Neuronal stem cell (in vitro differentiated cells): ENCODE results near the gene SRSF3.

Experiments
- DNase-seq: peaks from one replicate; pipeline ENCODE4 v3.0.0-alpha.2; 2013; ENCODE audit warnings: low spot score
- H2AFZ ChIP-seq: one replicate; pipeline ENCODE4 v1.6.1; 2013; ENCODE audit warnings: mild to moderate bottlenecking, low read length, inconsistent platforms
- H2AK5ac ChIP-seq: 2 replicates; pipeline ENCODE4 v1.6.1; 2013; ENCODE audit warnings: low read depth, mild to moderate bottlenecking, inconsistent platforms, low read length, moderate library complexity, mixed read lengths
- H2BK120ac ChIP-seq: 2 replicates; pipeline ENCODE4 v1.6.1; 2013; ENCODE audit warnings: low read depth, mild to moderate bottlenecking, inconsistent platforms, low read length, moderate library complexity, mixed read lengths
- H2BK12ac ChIP-seq: one replicate; pipeline ENCODE4 v1.6.1; 2013; ENCODE audit warnings: low read length, inconsistent platforms
- H2BK15ac ChIP-seq: 2 replicates; pipeline ENCODE4 v1.6.1; 2013; ENCODE audit warnings: mild to moderate bottlenecking, low read length, inconsistent platforms, mixed read lengths
- H2BK5ac ChIP-seq: one replicate; pipeline ENCODE4 v1.6.1; 2013; ENCODE audit warnings: inconsistent platforms, mild to moderate bottlenecking, low read length, moderate library complexity
- H3K14ac ChIP-seq: one replicate; pipeline ENCODE4 v1.6.1; 2013; ENCODE audit warnings: low read length, inconsistent platforms
- H3K18ac ChIP-seq: 2 replicates; pipeline ENCODE4 v1.6.1; 2013; ENCODE audit warnings: low read length, inconsistent platforms
- H3K23ac ChIP-seq: 2 replicates; pipeline ENCODE4 v1.6.1; 2013; ENCODE audit warnings: low read depth, mild to moderate bottlenecking, mixed read lengths, low read length, inconsistent platforms; ENCODE audit not compliant: poor library complexity
- H3K27ac ChIP-seq: replicated peaks from 3 replicates; pipeline ENCODE4 v1.5.1; 2013; ENCODE audit warnings: low read length, inconsistent platforms
- H3K27me3 ChIP-seq, 3 experiments: 2 replicates each; pipeline ENCODE4 v1.6.1; 2013; ENCODE audit warnings: low read length in 3 of 3, mild to moderate bottlenecking in 2 of 3, inconsistent platforms in 1 of 3, low read depth in 1 of 3, mixed read lengths in 1 of 3, moderate library complexity in 1 of 3; ENCODE audit not compliant: control insufficient read depth in 3 of 3, insufficient read depth in 3 of 3
- H3K36me3 ChIP-seq, 2 donors: replicated peaks in 1 of 2; 2 replicates each; pipeline ENCODE4 v1.6.1; 2013; ENCODE audit warnings: low read length in 2 of 2; ENCODE audit not compliant: control insufficient read depth in 2 of 2, insufficient read depth in 2 of 2
- H3K4ac ChIP-seq: 2 replicates; pipeline ENCODE4 v1.6.1; 2013; ENCODE audit warnings: inconsistent platforms, mild to moderate bottlenecking, low read length, moderate library complexity
- H3K4me1 ChIP-seq, 2 donors: 1 replicate in 1 of 2; 2 replicates in 1 of 2; pipeline ENCODE4 v1.6.1; 2013; ENCODE audit warnings: low read length in 2 of 2, low read depth in 1 of 2; ENCODE audit not compliant: control insufficient read depth in 2 of 2, insufficient read depth in 1 of 2
- H3K4me2 ChIP-seq: one replicate; pipeline ENCODE4 v1.6.1; 2013; ENCODE audit warnings: mild to moderate bottlenecking, low read length, inconsistent platforms; ENCODE audit not compliant: insufficient read depth, poor library complexity, severe bottlenecking
- H3K4me3 ChIP-seq, 2 donors: 2 replicates each; pipeline ENCODE4 v1.5.1; 2013; ENCODE audit warnings: low read length in 2 of 2, mild to moderate bottlenecking in 2 of 2, inconsistent platforms in 1 of 2, moderate library complexity in 1 of 2
- H3K79me1 ChIP-seq: one replicate; pipeline ENCODE4 v1.6.1; 2013; ENCODE audit warnings: low read depth, mild to moderate bottlenecking, inconsistent platforms, low read length, moderate library complexity
- H3K9ac ChIP-seq: one replicate; pipeline ENCODE4 v1.6.1; 2013; ENCODE audit warnings: mild to moderate bottlenecking, low read depth, low read length, inconsistent platforms; ENCODE audit not compliant: poor library complexity
- H3K9me3 ChIP-seq, 2 donors: replicated peaks in 1 of 2; 2 replicates each; pipeline versions ENCODE3 to v1.6.1; 2013; ENCODE audit warnings: low read length in 2 of 2, mild to moderate bottlenecking in 2 of 2, inconsistent platforms in 1 of 2, low read depth in 1 of 2, mixed read lengths in 1 of 2, moderate library complexity in 1 of 2; ENCODE audit not compliant: control insufficient read depth in 2 of 2, insufficient read depth in 1 of 2
- H4K8ac ChIP-seq: one replicate; pipeline ENCODE4 v1.6.1; 2013; ENCODE audit warnings: low read depth, mild to moderate bottlenecking, inconsistent platforms, low read length, moderate library complexity
- H4K91ac ChIP-seq: one replicate; pipeline ENCODE4 v1.6.1; 2013; ENCODE audit warnings: low read length, low read depth, mild to moderate bottlenecking, inconsistent platforms; ENCODE audit not compliant: poor library complexity
- WGBS, 2 donors: extraction: QIAGEN DNeasy Blood & Tissue Kit; methylation state at CpG; one replicate each; pipeline ENCODE4 v1.1.7; 2013; ENCODE audit warnings: missing lambda C conversion rate in 2 of 2, mixed read lengths in 1 of 2; ENCODE audit not compliant: insufficient read length in 2 of 2, insufficient replicate concordance in 1 of 2; ENCODE audit errors: extremely low coverage in 2 of 2; 5-methylcytosine and 5-hydroxymethylcytosine counted together

SRSF3 gene

DNA sequence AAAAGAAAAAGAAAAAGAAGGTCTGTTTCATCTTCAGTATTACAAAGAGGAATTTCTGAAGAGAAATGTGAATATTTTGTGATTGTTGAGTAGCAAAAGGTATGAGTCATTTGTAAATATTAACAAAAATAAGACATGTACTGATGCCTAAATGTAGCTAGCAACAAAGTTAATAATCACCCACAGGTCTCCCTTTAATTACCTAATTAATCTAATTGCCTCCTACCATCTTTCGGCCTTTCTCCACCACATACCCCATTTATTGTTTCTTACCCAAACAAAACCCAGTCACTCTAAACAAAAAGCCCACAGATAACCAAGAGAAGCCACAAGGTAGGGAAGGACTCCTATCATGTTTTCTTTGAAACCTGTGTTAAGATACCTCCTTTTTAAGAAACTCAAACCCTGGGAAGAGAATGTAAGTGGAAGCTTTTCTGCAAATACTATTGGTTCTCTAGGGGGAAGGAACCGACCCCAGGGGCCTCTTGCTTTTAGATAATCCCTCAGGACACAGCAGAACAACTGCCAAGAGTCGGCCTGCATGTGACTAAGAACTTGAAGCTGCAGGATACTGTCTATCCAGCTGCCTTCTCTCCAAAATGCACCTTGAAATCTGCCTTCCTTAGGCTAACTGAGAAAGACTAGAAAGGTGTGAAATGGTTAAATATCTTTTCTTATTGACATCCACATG is 30.8 kb upstream of the SRSF3 start:
- Histone ChIP-seq H3K9me3 (no peaks in the 10 kb centered on the region), H2BK12ac (no peak overlapping the region), H2BK120ac (no peak overlapping the region), H4K8ac (no peak overlapping the region), H3K36me3 (no peaks in the 10 kb centered on the region), H2BK15ac (no peak overlapping the region), H3K9ac (no peak overlapping the region), H3K4me1 (no peaks in the 10 kb centered on the region), H3K14ac (no peak overlapping the region), H2AFZ (peak overlapping the region; percentile 60), H3K18ac (no peak overlapping the region), H3K23ac (no peak overlapping the region), H3K4me3 (no peak overlapping the region), H4K91ac (no peak overlapping the region), H3K27me3 (peaks cover 0 to 8% (median 2%) of the 10 kb centered on the region in 3 experiments), H3K27ac (no peak overlapping the region), H2AK5ac (no peak overlapping the region), H3K4ac (no peak overlapping the region), H2BK5ac (no peak overlapping the region), H3K79me1 (no peaks in the 10 kb centered on the region), H3K4me2 (no peak overlapping the region)
- DNase-seq: no peak
- no CpG with 5 or more reads among the region's 3 CpGs for WGBS, 2 donors

DNA sequence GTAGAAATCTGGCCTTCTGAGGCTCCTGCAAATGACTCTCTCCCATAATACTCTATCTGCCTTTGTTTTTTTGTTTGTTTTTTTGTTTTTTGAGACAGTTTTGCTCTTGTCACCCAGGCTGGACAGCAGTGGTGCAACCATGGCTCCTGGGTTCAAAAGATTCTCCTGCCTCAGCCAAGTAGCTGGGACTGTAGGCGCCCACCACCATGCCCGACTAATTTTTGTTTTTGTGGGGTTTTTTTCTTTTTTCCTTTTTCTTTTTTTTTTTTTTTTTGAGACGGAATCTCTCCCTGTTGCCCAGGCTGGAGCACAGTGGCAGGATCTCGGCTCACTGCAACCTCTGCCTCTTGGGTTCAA is 30.3 kb upstream of the SRSF3 start:
- no peak overlapping the region for H2BK12ac ChIP-seq
- no peak overlapping the region for H3K4ac ChIP-seq
- H3K36me3 ChIP-seq: no peaks in the 10 kb centered on the region
- DNase-seq: no peak
- H3K18ac ChIP-seq: no peak overlapping the region
- H2AK5ac ChIP-seq: no peak overlapping the region
- no peak overlapping the region for H3K9ac ChIP-seq
- no peaks in the 10 kb centered on the region for H3K9me3 ChIP-seq
- no peak overlapping the region for H3K4me3 ChIP-seq
- no peak overlapping the region for H3K4me2 ChIP-seq
- H4K91ac ChIP-seq: no peak overlapping the region
- no peak overlapping the region for H2BK15ac ChIP-seq
- H3K27me3 ChIP-seq: peaks cover 0 to 8% (median 2%) of the 10 kb centered on the region in 3 experiments
- H3K4me1 ChIP-seq: no peaks in the 10 kb centered on the region
- no peak overlapping the region for H3K23ac ChIP-seq
- peak overlapping the region; percentile 60 for H2AFZ ChIP-seq
- H3K14ac ChIP-seq: no peak overlapping the region
- H2BK5ac ChIP-seq: no peak overlapping the region
- H3K27ac ChIP-seq: no peak overlapping the region
- H2BK120ac ChIP-seq: no peak overlapping the region
- no CpG with 5 or more reads among the region's 4 CpGs for WGBS, 2 donors
- no peaks in the 10 kb centered on the region for H3K79me1 ChIP-seq
- no peak overlapping the region for H4K8ac ChIP-seq

DNA sequence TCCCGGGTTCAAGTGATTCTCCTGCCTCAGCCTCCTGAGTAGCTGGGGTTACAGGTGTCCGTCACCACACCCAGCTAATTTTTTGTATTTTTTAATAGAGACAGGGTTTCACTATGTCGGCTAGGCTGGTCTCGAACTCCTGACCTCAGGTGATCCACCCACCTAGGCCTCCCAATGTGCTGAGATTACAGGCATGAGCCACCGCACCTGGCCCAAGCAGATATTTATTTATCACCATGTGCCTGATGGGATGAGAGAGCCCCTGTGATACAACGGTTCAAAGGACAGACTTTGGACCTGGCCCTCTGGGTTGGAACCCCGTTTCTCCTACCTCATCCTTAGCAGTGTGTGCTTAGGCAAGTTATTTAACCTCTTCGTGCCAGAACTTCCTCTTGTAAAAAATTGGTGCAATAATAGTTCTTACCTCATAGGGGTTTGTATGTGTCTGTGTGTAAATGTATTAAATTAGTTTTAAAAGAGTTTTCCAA is 27.7 kb upstream of the SRSF3 start:
- no peak overlapping the region for H3K4me2 ChIP-seq
- WGBS, 2 donors: no CpG with 5 or more reads among the region's 8 CpGs
- H3K79me1 ChIP-seq: no peaks in the 10 kb centered on the region

DNA sequence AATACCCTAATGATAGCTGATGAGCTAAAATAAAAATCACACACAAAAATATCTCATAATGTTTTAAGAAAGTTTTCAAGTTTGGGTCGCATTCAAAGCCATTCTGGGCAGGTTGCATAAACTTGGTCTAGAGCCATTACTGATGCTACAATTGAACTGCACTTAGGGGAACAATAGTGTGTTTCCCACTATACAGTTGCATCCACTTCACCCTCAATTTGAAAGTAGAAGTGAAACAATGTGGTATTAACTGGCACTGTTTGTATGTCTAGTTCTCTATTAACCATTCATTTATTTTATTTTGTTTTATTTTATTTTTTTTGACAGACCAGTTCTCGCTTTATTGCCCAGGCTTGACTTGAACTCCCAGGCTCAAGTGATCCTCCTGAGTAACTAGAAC is 23.9 kb upstream of the SRSF3 start:
- no peak overlapping the region for H3K4me3 ChIP-seq
- no peak overlapping the region for H2BK120ac ChIP-seq
- no peaks in the 10 kb centered on the region for H3K9me3 ChIP-seq
- no peaks in the 10 kb centered on the region for H3K4me1 ChIP-seq
- no peak overlapping the region for H2BK12ac ChIP-seq
- no peak overlapping the region for H2BK15ac ChIP-seq
- no peaks in the 10 kb centered on the region for H3K27me3 ChIP-seq
- H3K4ac ChIP-seq: no peak overlapping the region
- no peak overlapping the region for H3K4me2 ChIP-seq
- H3K27ac ChIP-seq: no peak overlapping the region
- no peak overlapping the region for H3K23ac ChIP-seq
- H4K8ac ChIP-seq: no peak overlapping the region
- no CpG with 5 or more reads among the region's 2 CpGs for WGBS, 2 donors
- H3K36me3 ChIP-seq: no peaks in the 10 kb centered on the region
- no peak overlapping the region for H2AK5ac ChIP-seq
- H2AFZ ChIP-seq: no peak overlapping the region
- H2BK5ac ChIP-seq: no peak overlapping the region
- no peak overlapping the region for H4K91ac ChIP-seq
- no peak overlapping the region for H3K18ac ChIP-seq
- DNase-seq: no peak
- no peak overlapping the region for H3K9ac ChIP-seq
- no peak overlapping the region for H3K14ac ChIP-seq
- no peaks in the 10 kb centered on the region for H3K79me1 ChIP-seq

More for the DNA sequence above, 27.7 kb upstream of the SRSF3 start:
- Histone ChIP-seq H3K36me3 (no peaks in the 10 kb centered on the region), H2BK15ac (no peak overlapping the region), H3K4me3 (no peak overlapping the region), H3K9me3 (no peaks in the 10 kb centered on the region), H4K91ac (no peak overlapping the region), H3K4ac (no peak overlapping the region), H4K8ac (no peak overlapping the region), H2BK120ac (no peak overlapping the region), H3K9ac (no peak overlapping the region), H3K14ac (no peak overlapping the region), H3K4me1 (no peaks in the 10 kb centered on the region), H2BK5ac (no peak overlapping the region), H3K27me3 (peaks cover 0 to 8% (median 2%) of the 10 kb centered on the region in 3 experiments), H3K18ac (no peak overlapping the region), H2BK12ac (no peak overlapping the region), H3K27ac (no peak overlapping the region), H2AK5ac (no peak overlapping the region), H2AFZ (no peak overlapping the region), H3K23ac (no peak overlapping the region)
- DNase-seq: no peak
